ENCODE results near the gene RNU1-1.
"Not testable (repeated sequence)": the region's sequence is repeated elsewhere in the genome, so short reads cannot be mapped to it uniquely, and the experiment has no call there.

Gene RNU1-1

DNA sequence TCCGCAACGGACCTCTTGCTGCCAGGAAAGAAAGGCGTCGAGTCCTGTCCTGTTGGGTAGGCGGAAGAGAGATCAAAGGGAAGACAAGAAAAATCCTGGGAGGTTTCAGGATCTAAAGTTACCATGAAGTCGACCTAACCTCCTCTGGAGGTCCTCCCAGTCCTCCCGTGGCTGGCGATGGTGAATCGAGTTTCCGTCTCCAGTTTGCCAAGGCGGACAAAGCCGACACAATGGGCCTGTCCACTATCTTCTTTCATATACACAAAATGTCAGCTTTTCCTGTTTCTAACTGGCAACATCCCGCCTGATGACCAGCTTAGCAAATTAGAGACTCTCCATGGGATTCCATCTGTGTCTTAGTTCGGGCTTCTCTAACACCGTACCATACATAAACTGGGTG is 22.7 kb upstream of the RNU1-1 start:
- not testable (repeated sequence) for H3K4me3 ChIP-seq (ENCODE audit: low read length in 2 of 2); H3K4me2 ChIP-seq (ENCODE audit: insufficient read depth, low read length, poor library complexity, severe bottlenecking); H2BK12ac ChIP-seq (ENCODE audit: low read length); H3K9ac ChIP-seq (ENCODE audit: low read depth, low read length, poor library complexity); H4K8ac ChIP-seq (ENCODE audit: low read depth, low read length); H3K79me1 ChIP-seq (ENCODE audit: low read depth, low read length); H3K4ac ChIP-seq (ENCODE audit: low read length); H3K23ac ChIP-seq (ENCODE audit: low read depth, low read length, poor library complexity); H3K9me3 ChIP-seq (replicated peaks in 1 of 2; ENCODE audit: control insufficient read depth in 2 of 2, insufficient read depth in 1 of 2, low read depth in 1 of 2, low read length in 2 of 2); H2BK5ac ChIP-seq (ENCODE audit: low read length); H2AK5ac ChIP-seq (ENCODE audit: low read depth, low read length); H3K36me3 ChIP-seq (replicated peaks in 1 of 2; ENCODE audit: control insufficient read depth in 2 of 2, insufficient read depth in 2 of 2, low read length in 2 of 2); H4K91ac ChIP-seq (ENCODE audit: low read depth, low read length, poor library complexity); DNase-seq (ENCODE audit: low spot score); H2AFZ ChIP-seq (ENCODE audit: low read length); H3K27ac ChIP-seq (replicated peaks; ENCODE audit: low read length); H2BK120ac ChIP-seq (ENCODE audit: low read depth, low read length); H3K18ac ChIP-seq (ENCODE audit: low read length); H3K14ac ChIP-seq (ENCODE audit: low read length); H3K4me1 ChIP-seq (ENCODE audit: control insufficient read depth in 2 of 2, insufficient read depth in 1 of 2, low read depth in 1 of 2, low read length in 2 of 2); H2BK15ac ChIP-seq (ENCODE audit: low read length)
- H3K27me3 ChIP-seq (ENCODE audit: control insufficient read depth in 3 of 3, insufficient read depth in 3 of 3, low read depth in 1 of 3, low read length in 3 of 3), result peaks cover 0 to 11% (median 2%) of the 10 kb centered on the region in 3 experiments
- no CpG with 5 or more reads among the region's 15 CpGs for WGBS, 2 donors (ENCODE audit: extremely low coverage in 2 of 2, insufficient read length in 2 of 2, insufficient replicate concordance in 1 of 2)

DNA sequence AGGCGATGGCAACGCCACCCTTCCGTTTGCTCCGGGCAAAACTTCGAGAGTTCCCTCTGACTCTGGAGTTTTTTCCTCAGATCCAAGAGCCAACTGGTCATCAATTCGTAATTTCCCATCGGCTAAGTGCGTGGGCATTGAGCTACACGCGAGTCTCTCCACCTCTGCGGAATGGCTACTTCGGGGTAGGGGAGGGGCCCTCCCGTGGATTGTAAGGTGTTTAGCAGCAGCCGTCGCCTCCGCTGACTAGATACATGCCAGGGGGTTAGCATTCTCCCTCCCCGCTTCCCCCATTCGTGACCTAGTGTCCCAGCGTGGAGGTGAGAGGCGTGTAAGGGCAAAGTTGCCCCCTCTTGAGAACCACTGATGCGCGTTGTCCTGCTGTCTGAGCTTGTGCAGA is 21.8 kb upstream of the RNU1-1 start:
- not testable (repeated sequence) for H2BK12ac ChIP-seq (ENCODE audit: low read length); H4K91ac ChIP-seq (ENCODE audit: low read depth, low read length, poor library complexity); H3K9me3 ChIP-seq (replicated peaks in 1 of 2; ENCODE audit: control insufficient read depth in 2 of 2, insufficient read depth in 1 of 2, low read depth in 1 of 2, low read length in 2 of 2); DNase-seq (ENCODE audit: low spot score); H2AK5ac ChIP-seq (ENCODE audit: low read depth, low read length); H2BK15ac ChIP-seq (ENCODE audit: low read length); H3K36me3 ChIP-seq (replicated peaks in 1 of 2; ENCODE audit: control insufficient read depth in 2 of 2, insufficient read depth in 2 of 2, low read length in 2 of 2); H3K9ac ChIP-seq (ENCODE audit: low read depth, low read length, poor library complexity); H3K23ac ChIP-seq (ENCODE audit: low read depth, low read length, poor library complexity); H3K4me1 ChIP-seq (ENCODE audit: control insufficient read depth in 2 of 2, insufficient read depth in 1 of 2, low read depth in 1 of 2, low read length in 2 of 2); H4K8ac ChIP-seq (ENCODE audit: low read depth, low read length); H2AFZ ChIP-seq (ENCODE audit: low read length); H3K18ac ChIP-seq (ENCODE audit: low read length); H2BK5ac ChIP-seq (ENCODE audit: low read length); H2BK120ac ChIP-seq (ENCODE audit: low read depth, low read length); H3K4me3 ChIP-seq (ENCODE audit: low read length in 2 of 2); H3K4ac ChIP-seq (ENCODE audit: low read length); H3K14ac ChIP-seq (ENCODE audit: low read length); H3K79me1 ChIP-seq (ENCODE audit: low read depth, low read length); H3K27ac ChIP-seq (replicated peaks; ENCODE audit: low read length)
- Histone ChIP-seq H3K4me2 (ENCODE audit: insufficient read depth, low read length, poor library complexity, severe bottlenecking) (peak overlapping the region; percentile 25), H3K27me3 (ENCODE audit: control insufficient read depth in 3 of 3, insufficient read depth in 3 of 3, low read depth in 1 of 3, low read length in 3 of 3) (peaks cover 0 to 11% (median 2%) of the 10 kb centered on the region in 3 experiments)
- WGBS, 2 donors (ENCODE audit: extremely low coverage in 2 of 2, insufficient read length in 2 of 2, insufficient replicate concordance in 1 of 2), result no CpG with 5 or more reads among the region's 22 CpGs

DNA sequence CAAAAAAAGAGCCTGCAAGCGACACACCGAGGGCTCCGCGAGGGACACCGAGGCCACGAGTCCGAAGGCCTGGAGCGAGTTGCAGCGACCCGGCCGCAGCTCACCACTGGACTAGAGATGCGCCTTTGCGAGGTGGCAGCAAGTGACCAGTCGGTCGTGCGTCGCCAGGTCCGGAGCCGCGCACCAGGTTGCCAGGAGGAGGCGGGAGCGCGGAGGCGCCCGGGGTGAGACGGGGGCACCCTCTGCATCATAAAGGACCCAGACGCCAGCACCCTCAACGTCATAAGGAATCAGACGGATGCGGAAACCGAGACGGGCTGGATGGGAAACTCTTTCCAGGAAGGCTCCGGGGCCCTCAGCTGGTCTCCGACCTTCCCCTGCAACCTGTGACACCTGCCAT is 21.4 kb upstream of the RNU1-1 start:
- H3K18ac ChIP-seq (ENCODE audit: low read length); H2AK5ac ChIP-seq (ENCODE audit: low read depth, low read length); H3K36me3 ChIP-seq (replicated peaks in 1 of 2; ENCODE audit: control insufficient read depth in 2 of 2, insufficient read depth in 2 of 2, low read length in 2 of 2); H2BK120ac ChIP-seq (ENCODE audit: low read depth, low read length); H3K9me3 ChIP-seq (replicated peaks in 1 of 2; ENCODE audit: control insufficient read depth in 2 of 2, insufficient read depth in 1 of 2, low read depth in 1 of 2, low read length in 2 of 2); H3K14ac ChIP-seq (ENCODE audit: low read length); H3K23ac ChIP-seq (ENCODE audit: low read depth, low read length, poor library complexity); H2BK12ac ChIP-seq (ENCODE audit: low read length); H3K27ac ChIP-seq (replicated peaks; ENCODE audit: low read length); H2BK5ac ChIP-seq (ENCODE audit: low read length); H3K79me1 ChIP-seq (ENCODE audit: low read depth, low read length); H3K4ac ChIP-seq (ENCODE audit: low read length); H4K91ac ChIP-seq (ENCODE audit: low read depth, low read length, poor library complexity); H2BK15ac ChIP-seq (ENCODE audit: low read length); H3K4me1 ChIP-seq (ENCODE audit: control insufficient read depth in 2 of 2, insufficient read depth in 1 of 2, low read depth in 1 of 2, low read length in 2 of 2); H3K9ac ChIP-seq (ENCODE audit: low read depth, low read length, poor library complexity); H4K8ac ChIP-seq (ENCODE audit: low read depth, low read length): not testable (repeated sequence)
- DNase-seq (ENCODE audit: low spot score), result peak; percentile 48
- Histone ChIP-seq H3K4me3 (ENCODE audit: low read length in 2 of 2) (peak overlapping the region; percentile 46 to 77), H3K4me2 (ENCODE audit: insufficient read depth, low read length, poor library complexity, severe bottlenecking) (peak overlapping the region; percentile 37), H2AFZ (ENCODE audit: low read length) (peak overlapping the region; percentile 77), H3K27me3 (ENCODE audit: control insufficient read depth in 3 of 3, insufficient read depth in 3 of 3, low read depth in 1 of 3, low read length in 3 of 3) (peaks cover 0 to 11% (median 2%) of the 10 kb centered on the region in 3 experiments)
- no CpG with 5 or more reads among the region's 34 CpGs for WGBS, 2 donors (ENCODE audit: extremely low coverage in 2 of 2, insufficient read length in 2 of 2, insufficient replicate concordance in 1 of 2)

DNA sequence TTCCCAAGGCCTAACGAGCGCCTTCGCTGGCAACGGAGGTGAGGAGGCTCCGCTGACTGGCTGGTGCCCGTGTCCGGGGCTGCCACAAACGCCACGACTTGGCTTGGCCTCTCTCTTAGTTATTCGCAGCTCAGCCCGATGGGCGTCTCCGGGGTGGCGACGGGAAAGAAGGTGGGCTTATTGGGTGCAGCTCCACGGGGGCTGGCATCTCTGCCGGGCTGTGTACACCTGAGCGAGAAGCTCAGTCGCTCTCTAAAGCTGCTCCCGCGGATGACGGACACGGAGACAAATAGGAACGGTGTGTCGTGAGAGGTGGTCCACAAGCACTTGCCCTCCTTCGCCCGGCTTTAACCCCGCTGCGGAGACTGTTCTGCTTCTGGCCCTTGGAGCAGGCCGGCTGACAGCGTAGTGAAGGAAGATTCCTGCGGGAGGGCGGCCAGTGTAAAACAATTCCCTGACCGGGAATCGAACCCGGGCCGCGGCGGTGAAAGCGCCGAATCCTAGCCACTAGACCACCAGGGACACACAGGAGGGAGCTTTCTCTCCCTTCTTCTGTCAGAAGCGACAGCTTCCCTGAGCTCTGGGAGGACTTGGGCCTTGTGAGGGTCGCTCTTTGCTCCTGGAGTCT is 20.9 kb upstream of the RNU1-1 start:
- H4K91ac ChIP-seq (ENCODE audit: low read depth, low read length, poor library complexity); H3K36me3 ChIP-seq (replicated peaks in 1 of 2; ENCODE audit: control insufficient read depth in 2 of 2, insufficient read depth in 2 of 2, low read length in 2 of 2); H2BK15ac ChIP-seq (ENCODE audit: low read length); H2BK5ac ChIP-seq (ENCODE audit: low read length); H2BK120ac ChIP-seq (ENCODE audit: low read depth, low read length); H3K14ac ChIP-seq (ENCODE audit: low read length); H2AK5ac ChIP-seq (ENCODE audit: low read depth, low read length); H3K18ac ChIP-seq (ENCODE audit: low read length); H2BK12ac ChIP-seq (ENCODE audit: low read length); H3K79me1 ChIP-seq (ENCODE audit: low read depth, low read length); H4K8ac ChIP-seq (ENCODE audit: low read depth, low read length); H3K9me3 ChIP-seq (replicated peaks in 1 of 2; ENCODE audit: control insufficient read depth in 2 of 2, insufficient read depth in 1 of 2, low read depth in 1 of 2, low read length in 2 of 2); H3K23ac ChIP-seq (ENCODE audit: low read depth, low read length, poor library complexity); H3K4ac ChIP-seq (ENCODE audit: low read length); H3K4me1 ChIP-seq (ENCODE audit: control insufficient read depth in 2 of 2, insufficient read depth in 1 of 2, low read depth in 1 of 2, low read length in 2 of 2); DNase-seq (ENCODE audit: low spot score): not testable (repeated sequence)
- Histone ChIP-seq H2AFZ (ENCODE audit: low read length) (peak overlapping the region; percentile 77), H3K27me3 (ENCODE audit: control insufficient read depth in 3 of 3, insufficient read depth in 3 of 3, low read depth in 1 of 3, low read length in 3 of 3) (peaks cover 0 to 11% (median 2%) of the 10 kb centered on the region in 3 experiments), H3K9ac (ENCODE audit: low read depth, low read length, poor library complexity) (peak overlapping the region; percentile 44), H3K4me2 (ENCODE audit: insufficient read depth, low read length, poor library complexity, severe bottlenecking) (peak overlapping the region; percentile 57), H3K4me3 (ENCODE audit: low read length in 2 of 2) (peak overlapping the region; percentile 46 to 77), H3K27ac (replicated peaks; ENCODE audit: low read length) (peak overlapping the region; percentile 28)
- WGBS, 2 donors (ENCODE audit: extremely low coverage in 2 of 2, insufficient read length in 2 of 2, insufficient replicate concordance in 1 of 2), result no CpG with 5 or more reads among the region's 43 CpGs

Measured in neuronal stem cell (in vitro differentiated cells).